Neural progenitor cell (in vitro differentiated cells): ENCODE measurements around the gene ELFN1.

Source experiments
- EZH2 ChIP-seq: fragments of 200-600 bp; sonication (generic); IDR thresholded peaks from 2 replicates; pipeline ENCODE4 v1.6.1; 2017; ENCODE audit warnings: antibody characterized with exemption, mild to moderate bottlenecking, moderate library complexity
- TF ChIP-seq, protein P1 (sequence below): fragments of 200-600 bp; sonication (generic); IDR thresholded peaks from 2 replicates; pipeline ENCODE4 v1.5.1; 2017; ENCODE audit warnings: antibody characterized with exemption, mild to moderate bottlenecking

DNA sequence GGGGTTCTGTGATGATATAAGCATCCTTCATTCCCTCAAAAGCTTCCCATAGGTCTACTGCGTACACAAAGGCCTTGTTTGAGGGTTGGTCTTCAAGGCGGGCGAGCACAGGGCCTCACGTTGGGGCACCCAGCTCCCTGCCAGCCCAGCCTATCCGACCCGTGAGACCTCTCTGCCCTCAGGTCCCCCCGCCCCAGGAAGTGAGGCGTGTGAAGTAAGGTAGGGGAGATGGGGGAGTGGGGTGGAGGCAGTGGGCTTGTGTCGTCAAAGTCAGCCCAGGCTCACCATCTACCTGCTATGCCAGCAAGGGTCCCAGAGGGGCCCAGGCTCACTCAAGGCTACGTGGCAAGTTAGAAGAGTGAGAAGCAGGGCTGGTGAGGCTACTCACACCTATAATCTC is 47.6 kb upstream of the ELFN1 start:
- TF ChIP-seq EZH2, result no peak
- TF ChIP-seq, protein P1, sequence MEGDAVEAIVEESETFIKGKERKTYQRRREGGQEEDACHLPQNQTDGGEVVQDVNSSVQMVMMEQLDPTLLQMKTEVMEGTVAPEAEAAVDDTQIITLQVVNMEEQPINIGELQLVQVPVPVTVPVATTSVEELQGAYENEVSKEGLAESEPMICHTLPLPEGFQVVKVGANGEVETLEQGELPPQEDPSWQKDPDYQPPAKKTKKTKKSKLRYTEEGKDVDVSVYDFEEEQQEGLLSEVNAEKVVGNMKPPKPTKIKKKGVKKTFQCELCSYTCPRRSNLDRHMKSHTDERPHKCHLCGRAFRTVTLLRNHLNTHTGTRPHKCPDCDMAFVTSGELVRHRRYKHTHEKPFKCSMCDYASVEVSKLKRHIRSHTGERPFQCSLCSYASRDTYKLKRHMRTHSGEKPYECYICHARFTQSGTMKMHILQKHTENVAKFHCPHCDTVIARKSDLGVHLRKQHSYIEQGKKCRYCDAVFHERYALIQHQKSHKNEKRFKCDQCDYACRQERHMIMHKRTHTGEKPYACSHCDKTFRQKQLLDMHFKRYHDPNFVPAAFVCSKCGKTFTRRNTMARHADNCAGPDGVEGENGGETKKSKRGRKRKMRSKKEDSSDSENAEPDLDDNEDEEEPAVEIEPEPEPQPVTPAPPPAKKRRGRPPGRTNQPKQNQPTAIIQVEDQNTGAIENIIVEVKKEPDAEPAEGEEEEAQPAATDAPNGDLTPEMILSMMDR, result no peak
